Keratinocyte (primary cell): ENCODE data around the gene KLK15.

Source experiments
- EZH2 ChIP-seq: IDR thresholded peaks from one replicate; pipeline ENCODE4 v1.6.1; 2012; ENCODE audit warnings: inconsistent platforms, mild to moderate bottlenecking, low read length, moderate library complexity
- TF ChIP-seq, protein P1 (sequence below), 3 experiments: IDR thresholded peaks in 1 of 3; conservative IDR thresholded peaks in 1 of 3; optimal IDR thresholded peaks in 1 of 3; 2 replicates in 2 of 3; 3 replicates in 1 of 3; pipeline versions ENCODE3 to v1.5.1; 2011; ENCODE audit warnings: low read length in 3 of 3, mild to moderate bottlenecking in 3 of 3, moderate library complexity in 2 of 3, control low read depth in 1 of 3, inconsistent platforms in 1 of 3; ENCODE audit not compliant: insufficient read depth in 2 of 3; ENCODE audit errors: extremely low read depth in 1 of 3

DNA sequence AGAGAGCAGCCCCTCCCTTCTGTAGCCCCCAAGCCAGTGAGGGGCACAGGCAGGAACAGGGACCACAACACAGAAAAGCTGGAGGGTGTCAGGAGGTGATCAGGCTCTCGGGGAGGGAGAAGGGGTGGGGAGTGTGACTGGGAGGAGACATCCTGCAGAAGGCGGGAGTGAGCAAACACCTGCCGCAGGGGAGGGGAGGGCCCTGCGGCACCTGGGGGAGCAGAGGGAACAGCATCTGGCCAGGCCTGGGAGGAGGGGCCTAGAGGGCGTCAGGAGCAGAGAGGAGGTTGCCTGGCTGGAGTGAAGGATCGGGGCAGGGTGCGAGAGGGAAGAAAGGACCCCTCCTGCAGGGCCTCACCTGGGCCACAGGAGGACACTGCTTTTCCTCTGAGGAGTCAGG, 25.5 kb upstream of the KLK15 start:
- TF ChIP-seq, protein P1, sequence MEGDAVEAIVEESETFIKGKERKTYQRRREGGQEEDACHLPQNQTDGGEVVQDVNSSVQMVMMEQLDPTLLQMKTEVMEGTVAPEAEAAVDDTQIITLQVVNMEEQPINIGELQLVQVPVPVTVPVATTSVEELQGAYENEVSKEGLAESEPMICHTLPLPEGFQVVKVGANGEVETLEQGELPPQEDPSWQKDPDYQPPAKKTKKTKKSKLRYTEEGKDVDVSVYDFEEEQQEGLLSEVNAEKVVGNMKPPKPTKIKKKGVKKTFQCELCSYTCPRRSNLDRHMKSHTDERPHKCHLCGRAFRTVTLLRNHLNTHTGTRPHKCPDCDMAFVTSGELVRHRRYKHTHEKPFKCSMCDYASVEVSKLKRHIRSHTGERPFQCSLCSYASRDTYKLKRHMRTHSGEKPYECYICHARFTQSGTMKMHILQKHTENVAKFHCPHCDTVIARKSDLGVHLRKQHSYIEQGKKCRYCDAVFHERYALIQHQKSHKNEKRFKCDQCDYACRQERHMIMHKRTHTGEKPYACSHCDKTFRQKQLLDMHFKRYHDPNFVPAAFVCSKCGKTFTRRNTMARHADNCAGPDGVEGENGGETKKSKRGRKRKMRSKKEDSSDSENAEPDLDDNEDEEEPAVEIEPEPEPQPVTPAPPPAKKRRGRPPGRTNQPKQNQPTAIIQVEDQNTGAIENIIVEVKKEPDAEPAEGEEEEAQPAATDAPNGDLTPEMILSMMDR (optimal IDR thresholded peaks at IDR 0.05 in 1 of 3, IDR thresholded peaks at IDR 0.05 in 1 of 3, conservative IDR thresholded peaks at IDR 0.05 in 1 of 3; ENCODE audit: extremely low read depth in 1 of 3, insufficient read depth in 2 of 3, low read length in 3 of 3) = no peak
- no peak for TF ChIP-seq EZH2
